Measurements from ENCODE around the gene C1QL2. TPM values are rescaled to one million over a fixed set of nuclear protein-coding genes. Genes with fewer than 3 reads are reported as not detected.

The C1QL2 gene
- total RNA-seq, 1 experiment from 2014 or later, result not detected

DNA sequence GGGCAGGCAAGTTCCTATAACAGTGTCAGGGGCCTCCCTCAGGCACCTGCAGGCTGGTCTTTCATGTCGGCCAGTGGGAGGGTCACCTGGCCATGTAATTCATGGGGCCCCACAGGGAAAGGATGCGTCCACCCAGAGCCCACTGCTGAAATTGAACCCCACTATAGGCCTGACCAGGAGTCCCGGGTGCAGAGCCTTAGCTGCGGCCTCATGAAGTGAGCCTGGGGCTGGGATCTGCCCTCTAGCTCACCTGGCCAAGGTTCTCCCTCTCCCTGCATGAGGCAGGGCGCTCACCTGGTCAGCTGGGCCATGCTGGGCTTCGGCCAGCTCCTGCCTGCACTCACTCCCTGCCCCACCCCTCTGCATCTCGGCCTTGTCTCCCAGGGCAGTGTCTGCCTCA lies 41.1 kb downstream of the C1QL2 start (continued):
- TF ChIP-seq ATF3 (IDR thresholded peaks at IDR 0.05), result no peak

GRCh38 chr2:119116411-119117295 lies 41.9 kb downstream of the C1QL2 start:
- Histone ChIP-seq H3K9ac (ENCODE audit: low read length) (no peak overlapping the region), H3K36me3 (ENCODE audit: control insufficient read depth in 1 of 2, insufficient read depth in 2 of 2, low read length in 2 of 2) (no peaks in the 10 kb centered on the region), H3K9me2 (ENCODE audit: insufficient read depth) (no peaks in the 10 kb centered on the region), H3K4me2 (ENCODE audit: low read length) (no peak overlapping the region), H3K27me3 (ENCODE audit: insufficient read depth, low read length) (no peaks in the 10 kb centered on the region; the same call in 1 of the 2 replicates), H3K9me3 (ENCODE audit: control insufficient read depth in 1 of 2, insufficient read depth in 1 of 2, low read depth in 1 of 2, low read length in 2 of 2) (no peaks in the 10 kb centered on the region), H3K4me3 (replicated peaks in 1 of 2; ENCODE audit: low read depth in 1 of 2, low read length in 2 of 2) (no peak overlapping the region), H4K20me1 (ENCODE audit: insufficient read depth) (no peaks in the 10 kb centered on the region), H3K4me1 (ENCODE audit: control insufficient read depth in 1 of 2, insufficient read depth in 2 of 2, low read length in 2 of 2) (peaks cover 0 to 9% of the 10 kb centered on the region in 2 experiments; a peak in 2 of 4 replicates), H3K79me2 (ENCODE audit: insufficient read depth, low read length) (no peaks in the 10 kb centered on the region), H2AFZ (ENCODE audit: low read depth, low read length, poor library complexity, severe bottlenecking) (no peak overlapping the region), H3K27ac (ENCODE audit: low read depth, low read length) (no peak overlapping the region)
- no peak for DNase-seq (ENCODE audit: low read depth, low spot score)
- ATAC-seq, result no peak
- intact Hi-C loops (cut with micrococcal nuclease), result no loop called here
- ChIA-PET POLR2A (no interaction called here), CTCF (no interaction called here), RAD21 (ENCODE audit: low non-redundant PET in 1 of 2, low total read pairs in 2 of 2, uncharacterized antibody in 2 of 2, unreplicated experiment in 2 of 2) (no interaction called here)
- no TSS peak for BruUV-seq (replicated peaks)
- no peak for TF ChIP-seq POLR2A (IDR thresholded peaks at IDR 0.05; ENCODE audit: borderline replicate concordance, extremely low read depth, insufficient read depth, insufficient read length)

- H3K9me3 ChIP-seq (ENCODE audit: control insufficient read depth in 1 of 2, insufficient read depth in 1 of 2, low read depth in 1 of 2, low read length in 2 of 2), result peaks cover 0 to 19% of the 10 kb centered on the region in 2 experiments; a peak in 1 of 4 replicates
- no peak overlapping the region for H3K4me3 ChIP-seq (replicated peaks in 1 of 2; ENCODE audit: low read depth in 1 of 2, low read length in 2 of 2)
- ATAC-seq (no peak), DNase-seq (ENCODE audit: low read depth, low spot score) (no peak)
- no peak overlapping the region for H3K9ac ChIP-seq (ENCODE audit: low read length)
- no peaks in the 10 kb centered on the region for H4K20me1 ChIP-seq (ENCODE audit: insufficient read depth)
- H3K9me2 ChIP-seq (ENCODE audit: insufficient read depth), result no peaks in the 10 kb centered on the region
- no TSS peak for BruUV-seq (replicated peaks)
- no peaks in the 10 kb centered on the region for H3K36me3 ChIP-seq (ENCODE audit: control insufficient read depth in 1 of 2, insufficient read depth in 2 of 2, low read length in 2 of 2)
- H3K79me2 ChIP-seq (ENCODE audit: insufficient read depth, low read length), result no peaks in the 10 kb centered on the region
- no peak for TF ChIP-seq JUND (IDR thresholded peaks at IDR 0.05)
- no peak for TF ChIP-seq ZNF274 (IDR thresholded peaks at IDR 0.05; ENCODE audit: low read depth, low read length)
- no peak for TF ChIP-seq REST (IDR thresholded peaks at IDR 0.05; ENCODE audit: low read depth)
- no peak for TF ChIP-seq YY1 (IDR thresholded peaks at IDR 0.05; ENCODE audit: extremely low read depth, insufficient replicate concordance, low read depth, low read length)
- TF ChIP-seq ZFX (IDR thresholded peaks at IDR 0.05), result no peak
- TF ChIP-seq POLR2A (IDR thresholded peaks at IDR 0.05; ENCODE audit: borderline replicate concordance, extremely low read depth, insufficient read depth, insufficient read length), result no peak
- TF ChIP-seq SRF (IDR thresholded peaks at IDR 0.05; ENCODE audit: low read depth), result no peak
- TF ChIP-seq RAD21 (IDR thresholded peaks at IDR 0.05; ENCODE audit: low read depth), result no peak
- TF ChIP-seq ATF3 (IDR thresholded peaks at IDR 0.05), result no peak
- no peak for TF ChIP-seq CBX3 (IDR thresholded peaks at IDR 0.05; ENCODE audit: low read depth)
- CTCF ChIA-PET, result no interaction called here
- H3K4me1 ChIP-seq (ENCODE audit: control insufficient read depth in 1 of 2, insufficient read depth in 2 of 2, low read length in 2 of 2), result peaks cover 0 to 18% of the 10 kb centered on the region in 2 experiments; a peak in 2 of 4 replicates
- POLR2A ChIA-PET, result no interaction called here
- no peak overlapping the region for H2AFZ ChIP-seq (ENCODE audit: low read depth, low read length, poor library complexity, severe bottlenecking)
- H3K27ac ChIP-seq (ENCODE audit: low read depth, low read length), result no peak overlapping the region
- intact Hi-C loops (cut with micrococcal nuclease), result no loop called here
- RAD21 ChIA-PET (ENCODE audit: low non-redundant PET in 1 of 2, low total read pairs in 2 of 2, uncharacterized antibody in 2 of 2, unreplicated experiment in 2 of 2), result no interaction called here
- no peak overlapping the region for H3K4me2 ChIP-seq (ENCODE audit: low read length)
- no peaks in the 10 kb centered on the region for H3K27me3 ChIP-seq (ENCODE audit: insufficient read depth, low read length)
Measured at GRCh38 chr2:119114266-119114665, 44.3 kb downstream of the C1QL2 start.
